GM18517 (cell line): ENCODE results near the gene FBXO41.
A peak's percentile ranks its signal among the peaks of the same experiment; 100 is the strongest.

ENCODE experiments used
- ATAC-seq: cut with Tn5 transposase; IDR thresholded peaks from one replicate; pipeline ENCODE4 v1.9.1; 2021; ENCODE audit warnings: mild to moderate bottlenecking, moderate library complexity; ENCODE audit not compliant: unreplicated experiment

FBXO41 gene

GRCh38 chr2:73284296-73285158 lies at the start of gene FBXO41:
Gene FBXO41 (minus strand): TSS chr2:73284478. CDS start chr2:73269630, 14,848 bp downstream.
- peak; percentile 59 for ATAC-seq

GRCh38 chr2:73334045-73334444 lies 49.8 kb upstream of the FBXO41 start:
- ATAC-seq, result no peak

- no peak for ATAC-seq
Measured at GRCh38 chr2:73333564-73333963, 49.3 kb upstream of the FBXO41 start.

GRCh38 chr2:73324126-73324725 lies 39.9 kb upstream of the FBXO41 start:
- no peak for ATAC-seq

GRCh38 chr2:73323551-73323950 lies 39.3 kb upstream of the FBXO41 start:
- ATAC-seq, result no peak

GRCh38 chr2:73314441-73314840 lies 30.2 kb upstream of the FBXO41 start:
- ATAC-seq, result no peak

GRCh38 chr2:73307720-73308119 lies 23.4 kb upstream of the FBXO41 start:
- no peak for ATAC-seq

GRCh38 chr2:73301636-73302035 lies 17.4 kb upstream of the FBXO41 start:
- no peak for ATAC-seq

GRCh38 chr2:73300926-73301325 lies 16.6 kb upstream of the FBXO41 start:
- ATAC-seq, result no peak

GRCh38 chr2:73297586-73297985 lies 13.3 kb upstream of the FBXO41 start:
- no peak for ATAC-seq

GRCh38 chr2:73297151-73297559 lies 12.9 kb upstream of the FBXO41 start:
- no peak for ATAC-seq

- ATAC-seq, result no peak
Measured at GRCh38 chr2:73295751-73296400, 11.6 kb upstream of the FBXO41 start.

GRCh38 chr2:73294239-73294638 lies 10.0 kb upstream of the FBXO41 start:
- ATAC-seq, result no peak

- ATAC-seq, result peak; percentile 94
Measured at GRCh38 chr2:73293534-73294171, 9.4 kb upstream of the FBXO41 start, which contains the start of gene EGR4. Gene EGR4 (minus strand): TSS chr2:73293548. CDS start chr2:73293317, 231 bp downstream.

GRCh38 chr2:73292906-73293533 lies 8.7 kb upstream of the FBXO41 start:
- ATAC-seq, result no peak

- ATAC-seq, result no peak
Measured at GRCh38 chr2:73292316-73292905, 8.1 kb upstream of the FBXO41 start.

- no peak for ATAC-seq
Measured at GRCh38 chr2:73291461-73292315, 7.4 kb upstream of the FBXO41 start.

- no peak for ATAC-seq
Measured at GRCh38 chr2:73291093-73291460, 6.8 kb upstream of the FBXO41 start.

GRCh38 chr2:73290049-73290839 lies 6.0 kb upstream of the FBXO41 start:
- ATAC-seq, result no peak
